Suprapubic skin (tissue), 3 donors: Measurements from ENCODE around the gene ADGRE1.

ENCODE experiments used
- CTCF ChIP-seq, 2 donors: fragments of 200-600 bp in 1 of 2; fragments of 450-650 bp in 1 of 2; sonication (generic) in 1 of 2; IDR thresholded peaks; one replicate each; pipeline ENCODE4 v1.5.1; 2016 to 2019; ENCODE audit warnings: antibody characterized with exemption in 2 of 2, mild to moderate bottlenecking in 1 of 2, moderate library complexity in 1 of 2
- POLR2AphosphoS5 ChIP-seq, 3 donors: sonication (generic); formaldehyde crosslinking; IDR thresholded peaks; one replicate each; pipeline ENCODE4 v1.6.1; 2017; ENCODE audit warnings: antibody characterized with exemption in 3 of 3

DNA sequence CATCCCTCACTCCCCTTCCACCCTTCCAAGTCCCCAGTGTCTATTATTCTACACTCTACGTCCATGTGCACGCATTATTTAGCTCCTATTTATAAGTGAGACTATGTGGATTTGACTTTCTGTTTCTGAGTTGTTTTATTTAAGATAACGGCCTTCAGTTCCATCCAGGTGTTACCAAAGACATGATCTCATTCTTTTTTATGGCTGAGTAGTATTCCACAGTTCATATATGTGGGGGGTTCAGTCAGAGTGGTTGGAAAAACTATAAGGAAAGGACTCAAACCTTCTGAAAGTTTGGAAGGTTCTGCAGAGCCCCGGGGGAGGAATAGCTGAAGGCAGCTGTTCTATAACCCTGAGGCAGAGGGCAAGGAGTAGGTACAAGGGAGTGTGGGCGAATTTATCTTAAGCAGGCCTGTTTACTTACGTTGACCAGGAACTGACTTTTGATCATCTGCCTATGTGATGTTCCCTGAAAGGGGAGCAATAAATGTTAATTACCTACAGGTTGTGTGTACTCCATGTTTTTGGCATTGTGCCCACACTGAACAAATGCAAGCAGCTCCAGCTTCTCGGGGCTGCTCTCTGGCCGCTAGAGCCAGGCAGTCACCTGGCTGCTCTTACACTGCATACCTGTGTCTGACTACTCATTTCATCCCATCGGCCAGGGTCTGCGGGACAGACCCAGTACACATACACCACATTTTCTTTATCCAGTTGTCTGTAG, 13.5 kb upstream of the ADGRE1 start:
- TF ChIP-seq CTCF (IDR thresholded peaks at IDR 0.05) (no peak), POLR2AphosphoS5 (IDR thresholded peaks at IDR 0.05) (no peak)
